CD4-positive, alpha-beta T cell treated with Interleukin-12 subunit alpha and Interleukin-12 subunit beta, for 1 hour (primary cell): ENCODE results near the gene HIGD1A.

ENCODE experiments used
- DNase-seq: peaks from one replicate; pipeline ENCODE4 v3.0.0-alpha.2; 2020

HIGD1A gene

GRCh38 chr3:42733501-42734262 is 70.6 kb downstream of the HIGD1A start:
- no peak for DNase-seq
